ENCODE measurements around the gene HPX.

DNA sequence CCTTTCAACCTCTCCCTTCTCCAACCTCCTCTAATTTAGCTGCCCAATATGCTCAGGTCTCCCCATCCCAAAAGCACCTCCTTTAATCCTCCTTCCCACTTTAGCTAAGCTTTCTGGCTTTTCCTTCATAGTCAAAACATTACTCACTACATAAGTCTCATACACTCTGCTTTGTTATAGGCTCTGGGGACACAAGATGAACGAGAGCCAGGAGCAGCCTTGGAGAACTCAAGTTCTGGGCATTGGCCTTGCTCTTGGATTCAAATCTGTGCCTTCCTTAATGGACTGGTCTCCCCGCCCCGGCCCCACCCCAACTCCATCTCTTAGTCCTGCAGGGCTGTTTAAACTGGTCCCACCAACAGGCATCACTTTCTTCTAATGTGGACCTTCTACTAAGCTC is 11.4 kb upstream of the HPX start:
- TF ChIP-seq, protein P1, sequence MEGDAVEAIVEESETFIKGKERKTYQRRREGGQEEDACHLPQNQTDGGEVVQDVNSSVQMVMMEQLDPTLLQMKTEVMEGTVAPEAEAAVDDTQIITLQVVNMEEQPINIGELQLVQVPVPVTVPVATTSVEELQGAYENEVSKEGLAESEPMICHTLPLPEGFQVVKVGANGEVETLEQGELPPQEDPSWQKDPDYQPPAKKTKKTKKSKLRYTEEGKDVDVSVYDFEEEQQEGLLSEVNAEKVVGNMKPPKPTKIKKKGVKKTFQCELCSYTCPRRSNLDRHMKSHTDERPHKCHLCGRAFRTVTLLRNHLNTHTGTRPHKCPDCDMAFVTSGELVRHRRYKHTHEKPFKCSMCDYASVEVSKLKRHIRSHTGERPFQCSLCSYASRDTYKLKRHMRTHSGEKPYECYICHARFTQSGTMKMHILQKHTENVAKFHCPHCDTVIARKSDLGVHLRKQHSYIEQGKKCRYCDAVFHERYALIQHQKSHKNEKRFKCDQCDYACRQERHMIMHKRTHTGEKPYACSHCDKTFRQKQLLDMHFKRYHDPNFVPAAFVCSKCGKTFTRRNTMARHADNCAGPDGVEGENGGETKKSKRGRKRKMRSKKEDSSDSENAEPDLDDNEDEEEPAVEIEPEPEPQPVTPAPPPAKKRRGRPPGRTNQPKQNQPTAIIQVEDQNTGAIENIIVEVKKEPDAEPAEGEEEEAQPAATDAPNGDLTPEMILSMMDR (IDR thresholded peaks at IDR 0.05 in 8 of 11, conservative IDR thresholded peaks at IDR 0.05 in 3 of 11) = no peak
- TF ChIP-seq POLR2A (IDR thresholded peaks at IDR 0.05) (no peak), POLR2AphosphoS5 (IDR thresholded peaks at IDR 0.05) (no peak)
